CD14-positive monocyte (primary cell): ENCODE measurements around the gene SLC17A4. TPM values are rescaled to one million over a fixed set of nuclear protein-coding genes. Genes with fewer than 3 reads are reported as not detected.

ENCODE experiments used
- DNase-seq, 3 donors: peaks; one replicate each; pipeline ENCODE4 v3.0.0-alpha.2; 2011 to 2022
- H2AFZ ChIP-seq: 2 replicates; pipeline ENCODE4 v1.6.0; 2012; ENCODE audit warnings: mild to moderate bottlenecking, low read depth, low read length, inconsistent platforms; ENCODE audit not compliant: insufficient read depth, poor library complexity, severe bottlenecking
- H3K27ac ChIP-seq, 2 donors: 1 replicate in 1 of 2; 2 replicates in 1 of 2; pipeline ENCODE4 v1.5.1; 2012 to 2013; ENCODE audit warnings: low read length in 2 of 2, control low read depth in 1 of 2, inconsistent platforms in 1 of 2, low read depth in 1 of 2, mild to moderate bottlenecking in 1 of 2
- H3K27me3 ChIP-seq, 2 donors: one replicate each; pipeline versions ENCODE4 v1.6.0 to v1.6.1; 2011 to 2013; ENCODE audit warnings: low read length in 2 of 2; ENCODE audit not compliant: control insufficient read depth in 2 of 2, insufficient read depth in 2 of 2
- H3K36me3 ChIP-seq, 2 donors: replicated peaks in 1 of 2; 1 replicate in 1 of 2; 2 replicates in 1 of 2; pipeline versions ENCODE4 v1.5.1 to v1.6.1; 2012 to 2013; ENCODE audit warnings: low read length in 2 of 2, control low read depth in 1 of 2, inconsistent platforms in 1 of 2, mild to moderate bottlenecking in 1 of 2; ENCODE audit not compliant: insufficient read depth in 2 of 2, control insufficient read depth in 1 of 2
- H3K4me1 ChIP-seq, 2 donors: 1 replicate in 1 of 2; 2 replicates in 1 of 2; pipeline versions ENCODE4 v1.5.1 to v1.6.1; 2012 to 2013; ENCODE audit warnings: low read length in 2 of 2, control low read depth in 1 of 2, inconsistent platforms in 1 of 2, mild to moderate bottlenecking in 1 of 2, moderate library complexity in 1 of 2; ENCODE audit not compliant: insufficient read depth in 2 of 2, control insufficient read depth in 1 of 2
- H3K4me2 ChIP-seq: replicated peaks from 2 replicates; pipeline ENCODE3; 2012; ENCODE audit warnings: low read length, moderate library complexity, mild to moderate bottlenecking; ENCODE audit not compliant: poor library complexity, severe bottlenecking; ENCODE audit errors: extremely low read depth
- H3K4me3 ChIP-seq, 3 experiments: fragments of 200-600 bp in 1 of 3; sonication (generic) in 1 of 3; replicated peaks in 1 of 3; 1 replicate in 2 of 3; 2 replicates in 1 of 3; pipeline ENCODE4 v1.5.1; 2011 to 2013; ENCODE audit warnings: low read length in 3 of 3, mild to moderate bottlenecking in 3 of 3, control low read depth in 2 of 3, low read depth in 2 of 3, inconsistent platforms in 1 of 3, moderate library complexity in 1 of 3
- H3K79me2 ChIP-seq: 2 replicates; pipeline ENCODE4 v1.6.0; 2012; ENCODE audit warnings: mild to moderate bottlenecking, control low read depth, inconsistent platforms, low read length, moderate library complexity; ENCODE audit not compliant: insufficient read depth
- H3K9ac ChIP-seq: 2 replicates; pipeline ENCODE4 v1.6.0; 2017; ENCODE audit warnings: low read length, mild to moderate bottlenecking; ENCODE audit not compliant: insufficient read depth, poor library complexity, severe bottlenecking
- H3K9me3 ChIP-seq, 2 donors: replicated peaks in 1 of 2; 1 replicate in 1 of 2; 2 replicates in 1 of 2; pipeline versions ENCODE4 v1.5.1 to v1.6.1; 2012 to 2013; ENCODE audit warnings: low read length in 2 of 2, control low read depth in 1 of 2; ENCODE audit not compliant: control insufficient read depth in 1 of 2, insufficient read depth in 1 of 2
- H4K20me1 ChIP-seq: 2 replicates; pipeline ENCODE4 v1.6.0; 2012; ENCODE audit warnings: mild to moderate bottlenecking, low read length, control low read depth, moderate library complexity; ENCODE audit not compliant: insufficient read depth
- H3K27ac Mint-ChIP-seq, 7 donors: one replicate each; pipeline ENCODE4 v1.8.0; 2020; ENCODE audit warnings: mild to moderate bottlenecking in 7 of 7, mixed read lengths in 7 of 7, moderate library complexity in 6 of 7, inconsistent platforms in 2 of 7
- H3K27me3 Mint-ChIP-seq, 3 donors: one replicate each; pipeline ENCODE4 v1.8.0; 2021 to 2022; ENCODE audit warnings: low read depth in 3 of 3, mild to moderate bottlenecking in 3 of 3, mixed read lengths in 3 of 3, moderate library complexity in 3 of 3, inconsistent platforms in 1 of 3
- H3K36me3 Mint-ChIP-seq, 2 donors: one replicate each; pipeline ENCODE4 v1.8.0; 2020; ENCODE audit warnings: mixed read lengths in 2 of 2, inconsistent platforms in 1 of 2, mild to moderate bottlenecking in 1 of 2
- H3K4me1 Mint-ChIP-seq: one replicate; pipeline ENCODE4 v1.8.0; 2020; ENCODE audit warnings: mild to moderate bottlenecking, mixed read lengths
- H3K4me3 Mint-ChIP-seq, 2 donors: one replicate each; pipeline ENCODE4 v1.8.0; 2020; ENCODE audit warnings: mild to moderate bottlenecking in 2 of 2, mixed read lengths in 2 of 2, moderate library complexity in 1 of 2
- H3K9me3 Mint-ChIP-seq, 7 donors: one replicate each; pipeline ENCODE4 v1.8.0; 2020 to 2022; ENCODE audit warnings: mixed read lengths in 7 of 7, mild to moderate bottlenecking in 6 of 7, moderate library complexity in 6 of 7, inconsistent platforms in 2 of 7
- WGBS: methylation state at CpG from one replicate; pipeline ENCODE4 v1.1.5; 2013; ENCODE audit warnings: missing lambda C conversion rate; ENCODE audit not compliant: insufficient coverage; 5-methylcytosine and 5-hydroxymethylcytosine counted together
- intact Hi-C, 2 donors: fragments of 100-400 bp; cut with micrococcal nuclease; formaldehyde crosslinking; loops; one replicate each; pipeline versions ENCODE4 v1.15.0 to v1.15.1; 2023
- polyA plus RNA-seq, 3 donors: library from polyadenylated mRNA; depleted of rRNA in 1 of 3; unstranded in 2 of 3; stranded (reverse) in 1 of 3; fragments of 300-500 nt in 2 of 3; fragments of >200 nt in 1 of 3; fragmentation: Illumina TruSeq in 2 of 3; gene quantifications; 1 replicate in 2 of 3; 2 replicates in 1 of 3; pipeline ENCODE4 v1.2.3, GENCODE V29; 2012 to 2021
- TF ChIP-seq, protein P1 (sequence below): fragments of 200-600 bp; IDR thresholded peaks from one replicate; pipeline ENCODE4 v1.8.0; 2022; ENCODE audit warnings: antibody characterized with exemption, mild to moderate bottlenecking

SLC17A4 gene
- polyA plus RNA-seq, 3 donors, result not detected

DNA sequence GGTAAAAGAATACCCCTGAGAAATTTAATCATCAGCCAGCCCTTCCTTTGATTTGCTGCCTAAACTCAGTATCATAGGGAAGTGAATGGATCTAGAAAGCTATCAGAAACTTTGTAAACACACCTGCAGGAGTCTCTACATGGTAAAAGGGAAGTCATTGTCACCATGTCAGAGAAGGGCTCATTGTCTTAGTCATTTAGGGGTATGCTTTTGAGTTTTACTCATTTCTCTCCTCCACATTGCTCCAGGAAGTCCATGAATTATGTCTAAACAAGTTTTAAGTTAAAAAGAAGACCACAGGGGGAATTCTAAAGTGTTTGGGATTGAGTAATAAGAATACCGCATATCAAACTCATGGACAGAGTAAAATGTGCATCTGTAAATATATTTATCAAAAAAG lies 74.8 kb downstream of the SLC17A4 start:
- Histone ChIP-seq H4K20me1 (no peaks in the 10 kb centered on the region), H3K9ac (no peak overlapping the region), H3K27me3 (no peaks in the 10 kb centered on the region), H3K36me3 (no peaks in the 10 kb centered on the region), H3K4me3 (no peak overlapping the region), H3K4me1 (no peaks in the 10 kb centered on the region), H3K4me2 (no peak overlapping the region), H3K9me3 (no peaks in the 10 kb centered on the region), H3K79me2 (no peaks in the 10 kb centered on the region), H3K27ac (no peak overlapping the region), H2AFZ (no peak overlapping the region)
- Mint-ChIP-seq H3K4me3 (no peak overlapping the region), H3K4me1 (no peaks in the 10 kb centered on the region), H3K27me3 (peaks cover 0 to 2% (median 0%) of the 10 kb centered on the region in 3 donors), H3K9me3 (peaks cover 0 to 5% (median 2%) of the 10 kb centered on the region in 7 donors), H3K27ac (no peak overlapping the region), H3K36me3 (no peaks in the 10 kb centered on the region)
- intact Hi-C loops, result no loop called here
- no CpG with 5 or more reads among the region's 1 CpG for WGBS
- DNase-seq, result no peak
- TF ChIP-seq, protein P1, sequence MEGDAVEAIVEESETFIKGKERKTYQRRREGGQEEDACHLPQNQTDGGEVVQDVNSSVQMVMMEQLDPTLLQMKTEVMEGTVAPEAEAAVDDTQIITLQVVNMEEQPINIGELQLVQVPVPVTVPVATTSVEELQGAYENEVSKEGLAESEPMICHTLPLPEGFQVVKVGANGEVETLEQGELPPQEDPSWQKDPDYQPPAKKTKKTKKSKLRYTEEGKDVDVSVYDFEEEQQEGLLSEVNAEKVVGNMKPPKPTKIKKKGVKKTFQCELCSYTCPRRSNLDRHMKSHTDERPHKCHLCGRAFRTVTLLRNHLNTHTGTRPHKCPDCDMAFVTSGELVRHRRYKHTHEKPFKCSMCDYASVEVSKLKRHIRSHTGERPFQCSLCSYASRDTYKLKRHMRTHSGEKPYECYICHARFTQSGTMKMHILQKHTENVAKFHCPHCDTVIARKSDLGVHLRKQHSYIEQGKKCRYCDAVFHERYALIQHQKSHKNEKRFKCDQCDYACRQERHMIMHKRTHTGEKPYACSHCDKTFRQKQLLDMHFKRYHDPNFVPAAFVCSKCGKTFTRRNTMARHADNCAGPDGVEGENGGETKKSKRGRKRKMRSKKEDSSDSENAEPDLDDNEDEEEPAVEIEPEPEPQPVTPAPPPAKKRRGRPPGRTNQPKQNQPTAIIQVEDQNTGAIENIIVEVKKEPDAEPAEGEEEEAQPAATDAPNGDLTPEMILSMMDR, result no peak

DNA sequence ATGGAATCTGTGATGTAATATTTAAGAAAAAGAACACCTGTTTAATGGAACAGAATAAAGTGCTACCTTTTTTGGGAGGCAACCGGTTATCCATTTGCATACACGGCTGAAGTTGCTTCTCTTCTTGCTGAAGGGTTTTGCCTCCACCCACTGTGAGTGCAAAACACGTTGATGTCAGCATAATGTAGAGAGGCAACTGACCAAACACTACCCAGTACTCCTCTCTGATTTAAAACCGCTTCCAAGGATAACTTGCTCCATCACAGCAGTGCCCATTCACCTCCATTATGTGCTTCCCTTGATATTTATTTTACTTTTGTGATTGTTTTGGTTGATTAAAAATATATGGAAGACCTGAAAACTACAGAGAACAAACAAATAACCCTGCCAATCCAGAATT lies 75.9 kb downstream of the SLC17A4 start:
- TF ChIP-seq, protein P1, result no peak
- Histone ChIP-seq H3K27ac (no peak overlapping the region), H3K9me3 (no peaks in the 10 kb centered on the region), H3K27me3 (no peaks in the 10 kb centered on the region), H3K79me2 (no peaks in the 10 kb centered on the region), H3K4me2 (no peak overlapping the region), H3K36me3 (no peaks in the 10 kb centered on the region), H2AFZ (no peak overlapping the region), H4K20me1 (no peaks in the 10 kb centered on the region), H3K4me1 (no peaks in the 10 kb centered on the region), H3K4me3 (no peak overlapping the region), H3K9ac (no peak overlapping the region)
- H3K27ac Mint-ChIP-seq, result no peak overlapping the region
- H3K4me1 Mint-ChIP-seq, result no peaks in the 10 kb centered on the region
- peaks cover 0 to 3% (median 1%) of the 10 kb centered on the region in 7 donors for H3K9me3 Mint-ChIP-seq
- H3K27me3 Mint-ChIP-seq, result peaks cover 0 to under 1% (median 0%) of the 10 kb centered on the region in 3 donors
- H3K4me3 Mint-ChIP-seq, result no peak overlapping the region
- no peaks in the 10 kb centered on the region for H3K36me3 Mint-ChIP-seq
- intact Hi-C loops, result no loop called here
- 93% methylated on average over 3 of the region's 4 CpGs for WGBS
- DNase-seq, result no peak

Other genes with a start within 250 kb of the SLC17A4 start
- gene SCGN, start 102.5 kb upstream of the SLC17A4 start, polyA plus RNA-seq, result not detected
- gene SLC17A1, start 77.3 kb downstream of the SLC17A4 start, polyA plus RNA-seq, result not detected
- not detected for gene SLC17A3, start 119.5 kb downstream of the SLC17A4 start, polyA plus RNA-seq
- not detected for gene SLC17A2, start 175.9 kb downstream of the SLC17A4 start, polyA plus RNA-seq
- 10 to 100 TPM in 1 of 3 donors, 1 to 10 TPM in 2; 4.1 to 23.2 (median 8.0) TPM for gene TRIM38, start 208.1 kb downstream of the SLC17A4 start, polyA plus RNA-seq